HG02885 (cell line): ENCODE data around the gene IFITM2.

Experiments used
- ATAC-seq: cut with Tn5 transposase; IDR thresholded peaks from one replicate; pipeline ENCODE4 v1.9.1; 2021; ENCODE audit warnings: mild to moderate bottlenecking; ENCODE audit not compliant: unreplicated experiment, poor library complexity

IFITM2 gene

DNA sequence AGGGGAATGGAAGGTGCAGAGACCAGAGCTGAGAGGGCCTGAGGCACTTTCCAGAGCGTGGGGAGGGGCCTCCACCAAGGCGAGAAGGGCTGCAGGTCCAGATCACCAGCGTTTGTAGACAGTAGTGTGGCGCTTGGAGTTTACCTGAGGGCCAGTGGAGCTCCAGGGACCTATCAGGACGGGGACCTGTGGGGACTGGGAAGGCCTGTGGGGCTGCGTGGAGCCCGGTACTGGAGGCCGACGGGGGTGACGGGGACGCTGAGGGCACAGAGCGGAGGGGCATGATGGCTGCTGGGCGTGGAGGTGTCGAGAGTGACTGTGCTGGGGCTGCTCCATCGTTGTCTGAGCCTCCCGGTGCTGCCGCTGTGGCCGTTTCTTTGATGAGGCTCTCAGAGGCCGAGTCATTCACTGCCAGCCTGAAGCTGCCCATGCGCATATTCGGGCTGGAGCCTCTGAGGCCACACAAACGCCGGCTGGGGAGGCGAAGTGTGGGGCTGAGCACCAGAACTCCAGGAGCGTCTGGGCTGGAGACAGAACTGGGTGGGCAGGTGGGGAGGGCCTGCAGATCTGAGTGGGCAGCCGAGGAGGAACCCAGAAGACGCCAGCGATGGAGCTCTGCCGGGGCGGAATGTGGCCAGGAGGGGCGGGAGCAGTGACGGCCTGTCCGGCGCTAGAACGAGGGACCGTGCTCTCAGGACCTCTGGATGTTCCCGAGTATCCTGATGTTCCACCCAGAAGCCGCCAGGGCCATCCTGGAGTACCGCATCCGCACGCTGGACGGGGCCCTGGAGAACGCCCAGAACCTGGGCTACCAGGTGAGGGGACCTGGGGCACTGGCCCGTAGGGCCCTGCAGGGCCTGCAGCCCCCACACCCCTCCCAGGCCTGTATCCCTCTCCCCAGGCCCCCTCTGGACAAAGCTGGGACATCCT, 16.1 kb upstream of the IFITM2 start:
- ATAC-seq, result no peak

DNA sequence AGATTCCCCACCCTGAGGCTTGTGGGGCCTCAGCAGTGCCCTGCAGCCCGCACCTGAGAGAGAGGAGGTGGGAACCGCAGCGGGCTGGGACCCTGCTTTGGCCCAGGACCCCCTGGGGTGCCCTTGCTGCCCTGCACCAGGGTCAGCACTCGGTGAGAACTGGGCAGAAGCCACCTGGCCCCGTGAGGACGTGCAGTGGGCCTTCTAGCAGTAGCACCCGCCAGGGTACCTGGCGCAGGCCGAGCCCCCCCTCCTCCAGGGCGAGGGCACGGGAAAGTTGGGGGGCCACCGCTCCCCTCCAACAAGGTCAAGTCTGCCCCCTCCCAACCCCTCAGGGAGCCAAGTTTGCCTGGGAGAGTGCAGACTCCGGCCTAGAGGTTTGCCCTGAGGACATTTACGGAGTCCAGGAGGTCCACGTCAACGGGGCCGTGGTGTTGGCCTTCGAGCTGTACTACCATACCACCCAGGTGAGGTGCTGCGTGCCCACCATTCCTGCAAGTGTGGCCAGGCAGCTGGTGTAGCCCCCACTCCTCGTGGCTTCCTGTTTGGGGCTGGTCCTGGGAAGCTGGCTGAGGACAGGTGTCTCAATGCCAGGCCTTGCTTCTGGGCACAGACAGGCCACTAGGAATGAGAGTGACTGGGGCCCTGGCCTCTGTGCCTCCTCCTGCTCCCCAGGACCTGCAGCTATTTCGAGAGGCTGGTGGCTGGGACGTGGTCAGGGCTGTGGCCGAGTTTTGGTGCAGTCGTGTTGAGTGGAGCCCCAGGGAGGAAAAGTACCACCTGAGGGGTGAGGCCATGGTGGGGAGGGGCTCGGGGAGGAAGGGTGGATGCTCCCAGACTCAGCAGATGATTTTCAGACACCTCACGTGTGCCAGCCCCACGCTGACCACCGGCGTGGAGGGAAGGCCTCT, 15.2 kb upstream of the IFITM2 start:
- ATAC-seq, result no peak

DNA sequence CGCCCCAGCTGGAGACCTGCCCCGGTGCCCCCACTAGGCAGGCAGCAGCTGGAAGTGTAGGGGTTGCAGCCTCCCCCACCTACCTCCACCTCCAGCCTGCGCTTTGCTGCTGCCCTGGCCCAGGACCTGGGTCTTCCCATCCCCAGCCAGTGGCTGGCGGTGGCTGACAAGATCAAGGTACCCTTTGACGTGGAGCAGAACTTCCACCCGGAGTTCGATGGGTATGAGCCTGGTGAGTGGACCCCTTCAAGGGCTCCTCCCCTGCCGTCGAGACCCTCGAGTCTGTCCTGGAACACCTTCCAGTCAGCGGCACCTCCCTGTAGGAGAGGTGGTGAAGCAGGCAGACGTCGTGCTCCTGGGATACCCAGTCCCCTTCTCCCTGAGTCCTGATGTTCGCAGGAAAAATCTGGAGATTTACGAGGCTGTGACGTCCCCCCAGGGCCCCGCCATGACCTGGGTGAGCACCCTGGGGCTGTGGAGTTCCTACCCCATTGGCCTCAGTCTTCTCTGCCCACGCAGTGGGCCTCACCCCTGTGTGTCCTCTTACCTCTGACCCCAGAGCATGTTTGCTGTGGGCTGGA, 14.3 kb upstream of the IFITM2 start:
- ATAC-seq, result no peak

DNA sequence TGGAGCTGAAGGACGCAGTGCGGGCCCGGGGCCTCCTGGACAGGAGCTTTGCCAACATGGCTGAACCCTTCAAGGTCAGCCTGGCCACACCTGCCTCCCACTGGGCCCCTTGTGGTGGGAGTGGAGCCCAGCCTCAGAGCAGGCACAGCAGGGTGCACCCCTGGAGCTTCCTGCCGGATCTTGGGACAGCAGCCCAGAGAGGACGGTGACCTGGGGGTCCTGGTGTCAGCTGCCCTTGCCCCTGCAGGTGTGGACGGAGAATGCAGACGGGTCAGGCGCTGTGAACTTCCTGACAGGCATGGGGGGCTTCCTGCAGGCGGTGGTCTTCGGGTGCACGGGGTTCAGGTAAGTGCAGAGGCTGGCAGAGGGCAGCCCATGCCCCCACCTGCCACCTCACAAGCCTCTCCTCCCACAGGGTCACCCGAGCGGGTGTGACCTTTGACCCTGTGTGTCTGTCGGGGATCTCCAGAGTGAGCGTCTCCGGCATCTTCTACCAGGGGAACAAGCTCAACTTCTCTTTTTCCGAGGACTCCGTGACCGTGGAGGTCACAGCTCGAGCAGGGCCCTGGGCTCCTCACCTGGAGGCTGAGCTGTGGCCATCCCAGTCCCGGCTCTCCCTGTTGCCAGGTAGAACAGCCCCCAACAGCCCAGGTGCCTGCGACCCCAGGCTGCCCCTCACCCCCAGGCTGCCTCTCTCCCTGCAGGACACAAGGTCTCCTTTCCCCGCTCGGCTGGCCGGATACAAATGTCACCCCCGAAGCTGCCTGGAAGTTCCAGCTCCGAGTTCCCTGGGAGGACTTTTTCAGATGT, 13.6 kb upstream of the IFITM2 start:
- no peak for ATAC-seq

DNA sequence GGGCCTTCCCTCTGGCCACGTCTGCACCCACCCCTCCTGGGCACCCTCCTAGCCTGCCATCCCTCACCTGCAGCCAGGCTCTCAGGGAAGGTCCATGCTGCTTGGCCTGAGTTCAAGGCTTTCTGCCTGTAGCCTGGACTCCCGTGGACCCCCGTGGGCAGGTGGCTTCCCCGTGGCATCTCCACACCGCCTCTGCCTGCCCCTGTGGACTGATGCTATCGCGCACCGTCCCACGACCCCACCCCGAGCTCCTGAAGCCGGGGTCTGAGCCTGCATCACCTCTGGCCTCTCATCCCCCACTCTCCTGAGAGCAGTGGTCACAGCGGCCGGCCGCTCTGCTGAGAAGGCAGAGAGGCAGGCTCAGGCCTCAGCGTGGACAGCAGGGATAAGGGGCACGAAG, 12.8 kb upstream of the IFITM2 start:
- ATAC-seq, result no peak

DNA sequence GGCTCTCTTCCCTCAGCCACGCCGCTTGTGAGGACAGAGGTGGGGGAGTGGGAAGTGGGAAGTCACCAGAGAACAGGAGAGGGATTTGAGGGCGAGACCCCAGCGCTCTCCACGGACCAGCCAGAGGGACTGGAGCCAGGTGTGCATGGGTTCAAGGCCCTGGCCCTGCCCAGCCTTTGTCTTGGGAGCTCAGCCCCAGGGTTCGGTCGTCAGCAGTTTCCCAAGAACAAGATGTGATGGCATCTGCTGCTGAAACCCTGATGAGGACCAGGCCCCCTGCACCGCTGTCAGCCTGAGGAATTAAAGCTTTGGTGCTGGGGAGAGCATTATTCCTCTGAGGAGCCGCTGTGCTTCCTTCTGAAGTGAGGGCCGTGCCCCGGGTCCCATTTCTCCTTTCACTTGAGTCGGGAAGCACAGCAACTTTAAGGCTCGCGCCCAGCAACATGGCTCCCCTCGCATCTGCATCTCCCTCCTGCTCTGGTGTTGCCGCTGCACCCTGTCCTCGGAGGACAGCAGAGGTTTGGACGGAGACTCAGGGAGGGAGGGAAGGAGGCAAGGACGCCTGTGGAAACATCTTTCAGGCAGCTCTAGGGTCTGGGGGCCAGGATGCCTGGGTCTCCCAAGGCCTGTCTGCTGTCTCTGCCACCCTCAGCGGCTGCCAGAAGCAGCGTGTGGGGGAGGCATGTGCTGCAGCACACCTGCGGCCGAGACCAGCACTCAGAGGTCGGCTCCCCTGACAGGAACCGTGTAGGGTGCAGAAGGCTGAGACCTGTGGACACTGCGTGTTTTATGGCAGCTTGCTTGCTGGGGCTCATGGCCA, 12.1 kb upstream of the IFITM2 start:
- ATAC-seq, result no peak

DNA sequence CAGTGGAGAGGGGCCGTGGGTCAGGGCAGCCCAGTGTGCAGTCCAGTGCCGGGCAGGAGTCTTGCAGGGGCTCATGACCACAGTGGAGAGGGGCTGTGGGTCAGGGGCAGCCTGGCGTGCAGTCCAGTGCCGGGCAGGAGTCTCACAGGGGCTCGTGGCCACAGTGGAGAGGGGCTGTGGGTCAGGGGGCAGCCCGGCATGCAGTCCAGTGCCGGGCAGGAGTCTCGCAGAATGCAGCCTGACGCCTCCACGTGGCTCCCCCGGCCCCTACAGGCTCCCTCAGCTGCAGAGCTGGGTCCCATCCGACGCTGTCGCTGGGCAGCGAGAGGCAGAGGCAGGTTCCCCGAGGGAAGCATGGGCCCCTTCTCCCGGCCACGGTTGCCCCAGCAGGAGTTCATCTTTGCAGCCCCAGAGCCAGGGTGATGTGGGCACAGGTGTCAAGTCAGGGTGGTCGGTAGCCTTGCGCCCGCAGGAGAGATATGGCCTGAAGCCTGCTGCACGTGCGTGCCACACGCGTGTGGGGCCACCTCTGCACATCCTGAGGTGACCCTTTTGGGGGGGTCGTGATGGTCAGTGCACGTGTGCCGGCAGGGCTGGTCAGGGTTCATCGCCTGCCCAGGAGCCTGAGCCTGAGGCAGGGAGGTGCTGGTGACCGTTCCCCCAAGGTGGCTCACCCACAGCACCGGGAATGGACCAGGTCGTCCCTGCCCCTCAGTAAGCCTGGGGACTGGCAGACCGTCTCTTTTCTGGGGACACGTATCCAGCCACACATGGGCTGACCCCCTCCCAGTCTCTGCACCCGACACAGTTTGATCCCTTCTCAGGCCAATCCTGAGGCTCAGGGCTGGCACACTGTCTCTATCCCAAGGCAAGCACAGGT, 11.2 kb upstream of the IFITM2 start:
- ATAC-seq, result no peak

DNA sequence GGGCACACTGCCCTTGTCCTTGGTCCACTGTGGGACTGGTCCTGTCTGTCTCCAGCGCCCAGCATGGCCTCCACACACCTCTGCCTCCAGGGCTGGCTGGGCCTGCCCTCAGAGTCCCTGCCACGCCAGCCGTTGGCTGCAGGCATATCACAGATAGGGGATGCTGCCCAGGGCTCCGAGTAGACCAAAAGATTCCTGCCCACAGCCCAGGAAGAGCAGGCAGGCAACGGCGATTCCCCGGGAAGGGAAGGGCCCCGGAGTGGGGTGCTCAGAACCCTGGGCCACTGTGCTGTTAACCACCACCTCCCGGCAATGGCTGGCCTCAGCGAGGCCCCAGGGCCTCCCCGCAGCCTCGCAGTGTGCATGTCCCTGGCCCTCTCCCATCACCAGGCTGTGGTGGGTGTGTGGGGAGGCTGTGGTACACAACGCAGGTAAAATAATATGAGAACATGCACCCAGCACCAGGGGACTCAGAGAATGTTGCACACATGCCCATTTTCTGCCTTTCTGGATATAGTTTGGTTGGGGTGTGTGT, 10.5 kb upstream of the IFITM2 start:
- no peak for ATAC-seq

DNA sequence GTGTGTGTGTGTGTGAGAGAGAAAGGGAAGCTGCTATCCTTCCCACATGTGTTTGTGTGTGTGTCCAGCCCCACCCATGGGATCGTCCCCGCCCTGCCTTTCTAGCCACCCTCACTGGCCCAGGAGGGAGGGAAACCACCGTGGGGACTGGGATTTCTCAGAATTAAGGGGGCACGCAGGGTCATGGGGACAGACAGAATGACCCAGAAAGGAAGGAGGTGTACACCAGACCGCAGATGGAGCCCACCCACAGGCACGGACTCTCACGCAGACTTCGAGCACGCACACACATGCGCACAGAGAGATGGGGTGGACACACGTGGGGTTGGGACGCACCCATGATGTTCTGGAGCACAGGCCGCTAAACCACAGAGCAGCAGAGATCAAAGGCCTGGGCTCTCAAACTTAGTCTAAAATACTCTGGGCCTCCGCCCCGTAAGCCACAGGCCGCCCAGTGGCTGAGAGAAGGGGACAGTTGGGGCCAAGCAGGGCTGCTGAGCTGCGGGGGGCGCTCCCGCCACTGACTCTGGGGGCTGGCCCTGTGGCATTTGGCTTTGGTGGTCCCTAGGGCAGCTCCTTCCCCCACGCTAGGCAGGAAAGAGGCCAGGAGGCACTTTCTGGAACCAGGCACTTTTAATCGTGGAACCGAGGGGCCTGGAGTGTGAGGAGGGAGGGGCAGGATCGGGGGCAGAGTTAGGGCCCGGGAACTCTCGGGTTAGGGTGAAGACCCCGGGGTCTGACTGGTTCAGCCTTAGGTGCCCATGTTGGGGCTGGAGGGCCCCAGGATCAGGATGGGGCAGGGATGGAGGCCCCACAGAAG, 9.8 kb upstream of the IFITM2 start:
- peak; percentile 62 for ATAC-seq

DNA sequence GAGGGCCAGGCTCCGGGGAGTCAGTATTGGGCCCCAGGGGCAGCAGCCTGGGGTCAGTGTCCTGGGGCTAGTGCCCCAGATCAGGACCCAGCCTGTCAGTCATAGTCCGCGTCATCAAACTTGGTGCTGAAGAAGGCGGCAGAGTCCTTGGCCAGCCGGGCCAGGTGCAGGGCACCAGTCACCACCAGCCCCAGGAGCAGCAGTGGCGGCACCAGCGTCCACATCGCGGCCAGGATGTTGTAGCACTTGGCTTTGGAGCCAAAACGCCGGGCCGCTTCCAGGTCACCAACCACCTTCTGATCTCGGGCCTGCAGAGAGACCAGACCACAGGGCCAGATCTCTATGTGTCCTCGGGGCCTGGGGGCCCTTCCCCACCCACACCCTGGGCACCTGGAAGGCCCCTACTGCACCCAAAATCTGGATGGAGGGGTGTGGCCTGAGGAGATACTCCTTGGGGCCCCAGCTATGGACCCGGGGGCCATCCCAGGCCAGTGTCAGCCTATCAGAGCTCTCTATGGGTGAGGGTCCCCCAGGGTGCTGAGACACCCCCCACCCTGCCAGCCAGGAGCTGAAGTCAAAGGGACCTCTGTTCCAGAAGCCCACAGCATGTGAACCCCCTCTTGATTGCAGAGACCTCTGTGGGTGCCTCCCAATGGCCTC, 9.1 kb upstream of the IFITM2 start:
- ATAC-seq, result no peak

DNA sequence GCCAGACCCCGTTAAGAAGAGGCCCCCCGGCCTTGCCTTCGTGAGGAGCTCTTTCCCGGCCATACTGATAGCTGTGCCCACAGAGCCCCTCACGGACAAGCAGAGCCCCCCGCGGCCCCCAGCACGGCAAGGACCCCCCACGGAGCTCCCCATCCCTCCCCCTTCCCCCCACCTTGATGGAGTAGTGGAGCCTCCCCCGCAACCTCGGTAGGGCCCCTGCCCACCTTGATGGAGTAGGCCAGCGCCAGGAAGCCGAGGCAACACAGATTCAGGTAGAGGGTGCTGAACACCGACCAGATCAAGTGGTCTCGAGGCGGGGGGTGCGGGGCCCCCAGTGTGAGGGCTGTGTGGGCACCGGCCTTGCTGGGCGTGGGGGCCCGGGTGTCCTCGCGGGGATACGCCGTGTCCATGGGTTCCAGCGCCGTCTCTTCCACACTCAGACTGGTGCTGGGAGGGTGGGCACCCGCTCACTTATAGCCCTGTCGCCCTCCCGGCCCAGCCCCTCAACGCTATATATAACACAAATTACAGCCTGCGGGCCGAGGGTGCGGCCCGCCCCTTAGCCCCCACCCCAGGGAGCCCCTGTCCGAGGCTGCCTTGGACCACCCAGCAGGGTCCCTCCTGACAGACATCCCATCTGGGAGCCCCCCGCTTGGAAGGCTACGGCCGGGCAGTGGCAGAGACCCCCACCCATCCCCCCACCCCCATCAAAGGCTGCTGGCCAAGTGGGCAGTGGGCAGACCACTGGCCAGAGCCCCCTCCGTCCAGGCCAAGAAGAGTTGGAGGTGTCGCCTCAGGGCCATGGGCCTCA, 8.3 kb upstream of the IFITM2 start, which contains the start of gene IFITM5:
Gene IFITM5, minus strand, starts transcription at position 446 of the 811 bp plus-strand sequence. Its CDS starts 36 bp downstream, at position 410.
- ATAC-seq, result no peak

DNA sequence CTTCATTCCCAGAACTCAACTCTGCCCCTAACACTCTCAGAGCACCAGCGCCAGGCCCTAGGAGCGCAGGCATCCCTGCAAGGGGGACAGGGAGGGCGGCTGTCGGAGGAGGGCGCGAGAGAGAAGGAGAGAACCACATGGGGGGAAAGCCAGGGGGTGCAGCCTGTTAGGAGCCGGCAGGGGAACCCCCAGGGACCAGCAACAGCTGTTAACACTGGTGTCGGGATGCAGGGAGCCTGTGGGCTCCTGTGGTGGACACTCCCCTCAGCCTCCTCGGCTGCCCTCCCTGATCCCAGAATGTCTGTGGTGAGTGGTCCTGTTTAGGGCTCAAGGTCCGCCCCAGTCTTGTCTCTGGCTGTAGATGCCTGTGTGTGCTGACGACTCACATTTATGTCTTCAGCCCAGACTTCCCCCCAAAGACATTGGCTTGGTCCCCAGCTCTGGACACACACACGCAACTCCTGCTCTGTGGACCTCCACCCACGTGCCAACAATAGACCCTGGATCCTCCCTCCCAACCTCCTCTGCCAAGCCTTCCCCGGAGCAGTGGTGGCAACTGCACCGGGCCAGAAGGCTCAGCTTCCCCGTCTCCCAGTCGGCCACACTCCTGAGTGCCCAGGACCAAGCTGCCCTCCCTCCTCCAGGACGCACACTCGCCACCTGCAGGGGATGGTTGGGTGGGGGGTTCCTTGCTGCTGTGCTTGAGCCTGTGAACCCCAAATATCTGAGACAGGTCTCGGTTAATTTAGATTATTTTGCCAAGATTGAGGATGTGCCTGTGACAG, 7.5 kb upstream of the IFITM2 start:
- ATAC-seq, result no peak

DNA sequence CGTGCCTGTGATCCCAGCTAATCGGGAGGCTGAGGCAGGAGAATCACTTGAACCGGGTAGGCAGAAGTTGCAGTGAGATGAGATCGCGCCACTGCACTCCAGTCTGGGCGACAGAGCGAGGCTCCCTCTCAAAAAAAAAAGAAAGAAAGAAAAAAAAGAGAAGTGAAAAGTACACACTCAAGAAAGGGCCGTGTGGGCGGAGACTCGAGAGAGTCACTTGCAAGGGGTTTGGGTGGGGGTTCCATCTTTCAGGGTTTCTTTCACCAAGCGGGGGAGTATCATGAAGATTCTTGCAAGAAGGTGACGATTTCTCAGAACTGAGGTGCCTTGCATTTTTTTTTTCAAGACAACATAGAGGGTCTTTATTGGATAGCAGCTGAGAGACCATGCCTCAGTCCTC, 4.3 kb upstream of the IFITM2 start:
- no peak for ATAC-seq

DNA sequence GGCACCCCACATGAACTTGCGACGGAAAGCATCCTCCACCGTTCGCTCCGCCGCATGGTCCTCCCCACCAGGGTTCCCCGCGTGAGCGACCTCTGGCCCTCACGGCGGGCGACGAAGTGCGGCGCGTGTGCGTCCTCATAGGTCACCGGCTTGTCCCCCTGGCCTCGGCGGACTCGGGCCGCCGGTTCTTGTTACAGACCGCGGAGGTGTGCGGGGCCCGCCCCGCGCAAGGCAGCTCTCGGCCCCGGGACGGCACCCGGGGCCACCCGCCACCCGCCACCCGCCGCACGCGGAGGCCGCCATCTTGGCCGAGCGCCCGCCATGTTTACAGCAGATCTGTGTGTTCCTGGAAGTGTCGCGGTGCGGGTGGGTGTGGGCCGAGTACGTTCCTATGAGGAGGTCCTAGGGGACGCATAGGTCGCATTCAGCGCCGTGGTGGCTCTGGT, 3.5 kb upstream of the IFITM2 start:
- no peak for ATAC-seq
